A549 (cell line): Measurements from ENCODE around the gene PATL2. TPM values are rescaled to one million over a fixed set of nuclear protein-coding genes. Genes with fewer than 3 reads are reported as not detected.

Experiments
- ATAC-seq, 2 experiments: fragments of 200-7000 bp in 1 of 2; fragments of >200 bp in 1 of 2; cut with Nextera tagmentation in 1 of 2; cut with Tn5 transposase in 1 of 2; 3 replicates each; pipeline versions ENCODE4 v1.8.0 to v1.9.1; 2018 to 2020; ENCODE audit warnings: mild to moderate bottlenecking in 1 of 2, moderate library complexity in 1 of 2
- CTCF ChIA-PET: fragments of 300-600 bp; sonication (Branson Sonifier 250); formaldehyde crosslinking; extraction: SDS; loops from one replicate; lab custom pipeline; 2021; ENCODE audit warnings: antibody characterized with exemption, inconsistent platforms; lab: Yijun Ruan, JAX
- POLR2A ChIA-PET: fragments of 350-600 bp; formaldehyde crosslinking; extraction: SDS; loops from one replicate; lab custom pipeline; 2021; ENCODE audit warnings: antibody characterized with exemption, inconsistent platforms; lab: Yijun Ruan, JAX
- DNase-seq, 2 experiments: peaks; one replicate each; pipeline versions ENCODE4 v3.0.0 to v3.0.0-alpha.2; 2011 to 2016; ENCODE audit warnings: low read depth in 1 of 2, low spot score in 1 of 2
- FAIRE-seq: peaks from 2 replicates; lab custom pipeline; 2011; peaks lifted over from hg19 to GRCh38; lab: Jason Lieb, UNC
- H3K27ac ChIP-seq, 2 experiments: fragments of >200 bp; sonication (Bioruptor Twin); formaldehyde crosslinking; 3 replicates each; pipeline ENCODE4 v1.5.1; 2016 to 2017
- H3K4me1 ChIP-seq: fragments of >200 bp; sonication (Bioruptor Twin); formaldehyde crosslinking; 3 replicates; pipeline ENCODE4 v1.6.1; 2016
- H3K4me2 ChIP-seq: fragments of >200 bp; sonication (Bioruptor Twin); formaldehyde crosslinking; 3 replicates; pipeline ENCODE4 v1.6.1; 2016
- H3K4me3 ChIP-seq: fragments of >200 bp; sonication (Bioruptor Twin); formaldehyde crosslinking; 3 replicates; pipeline ENCODE4 v1.5.1; 2016
- H3K9me3 ChIP-seq: fragments of >200 bp; sonication (Bioruptor Twin); formaldehyde crosslinking; 3 replicates; pipeline ENCODE4 v1.6.1; 2016
- BHLHE40 ChIP-seq: IDR thresholded peaks from 2 replicates; pipeline ENCODE4 v1.6.1; 2012; ENCODE audit warnings: low read depth, low read length, inconsistent platforms
- EP300 ChIP-seq, 2 experiments: fragments of >200 bp; sonication (Bioruptor Twin); formaldehyde crosslinking; IDR thresholded peaks; 2 replicates in 1 of 2; 3 replicates in 1 of 2; pipeline ENCODE4 v1.6.1; 2016 to 2017
- ESRRA ChIP-seq: fragments of 150-350 bp; IDR thresholded peaks from 2 replicates; pipeline ENCODE4 v1.6.1; 2014; ENCODE audit warnings: mild to moderate bottlenecking, low read length, borderline replicate concordance
- FOSB ChIP-seq: fragments of 250-450 bp; sonication (Bioruptor Pico); IDR thresholded peaks from 2 replicates; pipeline ENCODE4 v1.5.0; 2020; ENCODE audit warnings: mild to moderate bottlenecking, moderate library complexity
- HEYL ChIP-seq: fragments of 250-450 bp; sonication (Bioruptor Pico); IDR thresholded peaks from 2 replicates; pipeline ENCODE4 v1.8.0; 2021; ENCODE audit warnings: mild to moderate bottlenecking, moderate library complexity
- KDM1A ChIP-seq: fragments of 200-600 bp; sonication (generic); IDR thresholded peaks from 2 replicates; pipeline ENCODE4 v1.6.1; 2016; ENCODE audit warnings: low read depth, mild to moderate bottlenecking
- KDM5A ChIP-seq: fragments of 200-600 bp; sonication (generic); IDR thresholded peaks from 2 replicates; pipeline ENCODE4 v1.6.1; 2016; ENCODE audit warnings: antibody characterized with exemption, mild to moderate bottlenecking
- MYC ChIP-seq: IDR thresholded peaks from 2 replicates; pipeline ENCODE4 v1.6.1; 2012; ENCODE audit warnings: mild to moderate bottlenecking, inconsistent platforms, low read length, improper control_type of control experiment, borderline replicate concordance
- NFE2L2 ChIP-seq: fragments of 150-350 bp; conservative IDR thresholded peaks from 2 replicates; pipeline ENCODE4 v1.6.1; 2014; ENCODE audit warnings: low read length
- POLR2AphosphoS2 ChIP-seq: conservative IDR thresholded peaks from 2 replicates; pipeline ENCODE4 v1.6.1; 2012; ENCODE audit warnings: low read length, improper control_type of control experiment, inconsistent platforms
- RAD21 ChIP-seq, 2 experiments: fragments of >200 bp in 1 of 2; sonication (Bioruptor Twin) in 1 of 2; formaldehyde crosslinking in 1 of 2; IDR thresholded peaks in 1 of 2; conservative IDR thresholded peaks in 1 of 2; 2 replicates in 1 of 2; 3 replicates in 1 of 2; pipeline ENCODE4 v1.6.1; 2012 to 2018; ENCODE audit warnings: inconsistent platforms in 1 of 2
- RCOR1 ChIP-seq: fragments of 150-350 bp; IDR thresholded peaks from 2 replicates; pipeline ENCODE4 v1.6.1; 2014; ENCODE audit warnings: antibody characterized with exemption, low read length, low read depth
- RFX5 ChIP-seq: fragments of 450-650 bp; IDR thresholded peaks from 2 replicates; pipeline ENCODE4 v1.7.1; 2014; ENCODE audit warnings: antibody characterized with exemption, mild to moderate bottlenecking, moderate library complexity
- RNF2 ChIP-seq: fragments of 200-600 bp; sonication (generic); IDR thresholded peaks from 2 replicates; pipeline ENCODE4 v1.6.1; 2016; ENCODE audit warnings: low read depth, mild to moderate bottlenecking, antibody characterized with exemption, moderate library complexity, borderline replicate concordance
- SREBF2 ChIP-seq: fragments of 450-650 bp; IDR thresholded peaks from 2 replicates; pipeline ENCODE4 v1.6.1; 2014; ENCODE audit warnings: mild to moderate bottlenecking, moderate library complexity
- ZNF302 ChIP-seq: fragments of 250-450 bp; sonication (Bioruptor Pico); IDR thresholded peaks from 2 replicates; pipeline ENCODE4 v1.9.0; 2021; ENCODE audit warnings: inconsistent platforms, mild to moderate bottlenecking, moderate library complexity
- ZSCAN20 ChIP-seq: fragments of 250-450 bp; sonication (Bioruptor Pico); IDR thresholded peaks from 2 replicates; pipeline ENCODE4 v1.8.0; 2022; ENCODE audit warnings: mild to moderate bottlenecking, moderate library complexity
- WGBS: methylation state at CpG from one replicate; pipeline ENCODE4 v1.1.6; 2017; ENCODE audit errors: missing lambda C conversion rate; 5-methylcytosine and 5-hydroxymethylcytosine counted together
- polyA plus RNA-seq, 4 experiments: library from polyadenylated mRNA; depleted of rRNA in 3 of 4; stranded (reverse); fragments of >200 nt; fragmentation: RNase III in 1 of 4; extraction: RNeasy Plus Mini Kit Qiagen cat#74134 plus additional on column Dnase treatment in 1 of 4; gene quantifications; 2 replicates in 3 of 4; 3 replicates in 1 of 4; pipeline ENCODE4 v1.2.3, GENCODE V29; 2011 to 2017
- TF ChIP-seq, protein P1 (sequence below): fragments of >200 bp; sonication (Bioruptor Twin); formaldehyde crosslinking; IDR thresholded peaks from 3 replicates; pipeline ENCODE4 v1.6.1; 2016
- TF ChIP-seq, protein P2 (sequence below): IDR thresholded peaks from 2 replicates; pipeline ENCODE4 v1.6.1; 2012; ENCODE audit warnings: low read depth, borderline replicate concordance
- TF ChIP-seq, protein P3 (sequence below): IDR thresholded peaks from 2 replicates; pipeline ENCODE4 v1.6.1; 2012
- TF ChIP-seq, protein P4 (sequence below): fragments of 250-450 bp; sonication (Bioruptor Pico); IDR thresholded peaks from 2 replicates; pipeline ENCODE4 v1.5.0; 2020; ENCODE audit warnings: low read depth, mild to moderate bottlenecking, moderate library complexity
- TF ChIP-seq, protein P5 (sequence below): IDR thresholded peaks from 2 replicates; pipeline ENCODE4 v1.6.1; 2012

Gene PATL2
- polyA plus RNA-seq, 2 of the 4 experiments (the other 2 are of a cell fraction): 0.12 to 0.26 TPM

DNA sequence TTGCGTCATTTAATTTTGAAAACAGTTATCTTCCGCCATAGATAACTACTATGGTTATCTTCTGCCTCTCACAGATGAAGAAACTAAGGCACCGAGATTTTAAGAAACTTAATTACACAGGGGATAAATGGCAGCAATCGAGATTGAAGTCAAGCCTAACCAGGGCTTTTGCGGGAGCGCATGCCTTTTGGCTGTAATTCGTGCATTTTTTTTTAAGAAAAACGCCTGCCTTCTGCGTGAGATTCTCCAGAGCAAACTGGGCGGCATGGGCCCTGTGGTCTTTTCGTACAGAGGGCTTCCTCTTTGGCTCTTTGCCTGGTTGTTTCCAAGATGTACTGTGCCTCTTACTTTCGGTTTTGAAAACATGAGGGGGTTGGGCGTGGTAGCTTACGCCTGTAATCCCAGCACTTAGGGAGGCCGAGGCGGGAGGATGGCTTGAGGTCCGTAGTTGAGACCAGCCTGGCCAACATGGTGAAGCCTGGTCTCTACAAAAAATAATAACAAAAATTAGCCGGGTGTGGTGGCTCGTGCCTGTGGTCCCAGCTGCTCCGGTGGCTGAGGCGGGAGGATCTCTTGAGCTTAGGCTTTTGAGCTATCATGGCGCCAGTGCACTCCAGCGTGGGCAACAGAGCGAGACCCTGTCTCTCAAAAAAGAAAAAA is 1.4 kb upstream of the PATL2 start (continued):
- TF ChIP-seq, protein P1, sequence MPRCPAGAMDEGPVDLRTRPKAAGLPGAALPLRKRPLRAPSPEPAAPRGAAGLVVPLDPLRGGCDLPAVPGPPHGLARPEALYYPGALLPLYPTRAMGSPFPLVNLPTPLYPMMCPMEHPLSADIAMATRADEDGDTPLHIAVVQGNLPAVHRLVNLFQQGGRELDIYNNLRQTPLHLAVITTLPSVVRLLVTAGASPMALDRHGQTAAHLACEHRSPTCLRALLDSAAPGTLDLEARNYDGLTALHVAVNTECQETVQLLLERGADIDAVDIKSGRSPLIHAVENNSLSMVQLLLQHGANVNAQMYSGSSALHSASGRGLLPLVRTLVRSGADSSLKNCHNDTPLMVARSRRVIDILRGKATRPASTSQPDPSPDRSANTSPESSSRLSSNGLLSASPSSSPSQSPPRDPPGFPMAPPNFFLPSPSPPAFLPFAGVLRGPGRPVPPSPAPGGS: no peak
- no peak for TF ChIP-seq KDM5A
- no peak for TF ChIP-seq RFX5
- TF ChIP-seq RAD21 (conservative IDR thresholded peaks at IDR 0.05 in 1 of 2, IDR thresholded peaks at IDR 0.05 in 1 of 2): no peak
- TF ChIP-seq RNF2: no peak
- TF ChIP-seq POLR2AphosphoS2: no peak
- no peak for TF ChIP-seq ZSCAN20
- TF ChIP-seq, protein P2, sequence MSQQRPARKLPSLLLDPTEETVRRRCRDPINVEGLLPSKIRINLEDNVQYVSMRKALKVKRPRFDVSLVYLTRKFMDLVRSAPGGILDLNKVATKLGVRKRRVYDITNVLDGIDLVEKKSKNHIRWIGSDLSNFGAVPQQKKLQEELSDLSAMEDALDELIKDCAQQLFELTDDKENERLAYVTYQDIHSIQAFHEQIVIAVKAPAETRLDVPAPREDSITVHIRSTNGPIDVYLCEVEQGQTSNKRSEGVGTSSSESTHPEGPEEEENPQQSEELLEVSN: 0 out of 2 replicates have a peak, but pooled peaks have one; percentile 14
- no peak for TF ChIP-seq SREBF2
- TF ChIP-seq, protein P3, sequence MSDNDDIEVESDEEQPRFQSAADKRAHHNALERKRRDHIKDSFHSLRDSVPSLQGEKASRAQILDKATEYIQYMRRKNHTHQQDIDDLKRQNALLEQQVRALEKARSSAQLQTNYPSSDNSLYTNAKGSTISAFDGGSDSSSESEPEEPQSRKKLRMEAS: peak; percentile 18; the same call in 1 of the 2 replicates
- TF ChIP-seq FOSB (CRISPR knock-in tag): no peak
- TF ChIP-seq, protein P4, sequence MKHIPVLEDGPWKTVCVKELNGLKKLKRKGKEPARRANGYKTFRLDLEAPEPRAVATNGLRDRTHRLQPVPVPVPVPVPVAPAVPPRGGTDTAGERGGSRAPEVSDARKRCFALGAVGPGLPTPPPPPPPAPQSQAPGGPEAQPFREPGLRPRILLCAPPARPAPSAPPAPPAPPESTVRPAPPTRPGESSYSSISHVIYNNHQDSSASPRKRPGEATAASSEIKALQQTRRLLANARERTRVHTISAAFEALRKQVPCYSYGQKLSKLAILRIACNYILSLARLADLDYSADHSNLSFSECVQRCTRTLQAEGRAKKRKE: no peak
- TF ChIP-seq HEYL (CRISPR knock-in tag): no peak
- no peak for TF ChIP-seq BHLHE40
- TF ChIP-seq KDM1A: peak; percentile 23; the same call in 1 of the 2 replicates
- no peak for TF ChIP-seq RCOR1

DNA sequence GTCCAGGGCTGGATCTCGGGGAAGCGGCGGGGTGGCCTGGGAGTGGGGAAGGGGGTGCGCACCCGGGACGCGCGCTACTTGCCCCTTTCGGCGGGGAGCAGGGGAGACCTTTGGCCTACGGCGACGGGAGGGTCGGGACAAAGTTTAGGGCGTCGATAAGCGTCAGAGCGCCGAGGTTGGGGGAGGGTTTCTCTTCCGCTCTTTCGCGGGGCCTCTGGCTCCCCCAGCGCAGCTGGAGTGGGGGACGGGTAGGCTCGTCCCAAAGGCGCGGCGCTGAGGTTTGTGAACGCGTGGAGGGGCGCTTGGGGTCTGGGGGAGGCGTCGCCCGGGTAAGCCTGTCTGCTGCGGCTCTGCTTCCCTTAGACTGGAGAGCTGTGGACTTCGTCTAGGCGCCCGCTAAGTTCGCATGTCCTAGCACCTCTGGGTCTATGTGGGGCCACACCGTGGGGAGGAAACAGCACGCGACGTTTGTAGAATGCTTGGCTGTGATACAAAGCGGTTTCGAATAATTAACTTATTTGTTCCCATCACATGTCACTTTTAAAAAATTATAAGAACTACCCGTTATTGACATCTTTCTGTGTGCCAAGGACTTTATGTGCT is 721 bp upstream of the PATL2 start:
- Histone ChIP-seq H3K4me2 (peak overlapping the region; percentile 75), H3K27ac (peak overlapping the region; percentile 77 to 91), H3K9me3 (no peaks in the 10 kb centered on the region), H3K4me1 (peaks cover 5% of the 10 kb centered on the region; the same call in 2 of the 3 replicates), H3K4me3 (peak overlapping the region; percentile 86)
- WGBS: under 1% methylated on average over 13 of the region's 46 CpGs
- POLR2A ChIA-PET: interaction anchor here (0.8 to 4.9 kb wide), 5 partner anchors 16 to 126 kb away, joined by 3 to 81 read pairs (median 4); partner anchors contain the start of gene SPG11
- no peak for FAIRE-seq
- ATAC-seq: peak; percentile 67 to 73
- DNase-seq: peak in 1 of 2 experiments; percentile 31
- CTCF ChIA-PET: interaction anchor here (0.9 to 5.2 kb wide), 9 partner anchors 11 to 124 kb away, joined by 3 to 44 read pairs (median 6); partner anchors contain the start of genes SPG11 and TRIM69
- TF ChIP-seq, protein P3: peak; percentile 42
- TF ChIP-seq ZSCAN20 (no peak), ZNF302 (CRISPR knock-in tag) (no peak), MYC (no peak), EP300 (IDR thresholded peaks at IDR 0.05) (no peak), ESRRA (no peak), NFE2L2 (no peak), RNF2 (no peak)
- TF ChIP-seq, protein P5, sequence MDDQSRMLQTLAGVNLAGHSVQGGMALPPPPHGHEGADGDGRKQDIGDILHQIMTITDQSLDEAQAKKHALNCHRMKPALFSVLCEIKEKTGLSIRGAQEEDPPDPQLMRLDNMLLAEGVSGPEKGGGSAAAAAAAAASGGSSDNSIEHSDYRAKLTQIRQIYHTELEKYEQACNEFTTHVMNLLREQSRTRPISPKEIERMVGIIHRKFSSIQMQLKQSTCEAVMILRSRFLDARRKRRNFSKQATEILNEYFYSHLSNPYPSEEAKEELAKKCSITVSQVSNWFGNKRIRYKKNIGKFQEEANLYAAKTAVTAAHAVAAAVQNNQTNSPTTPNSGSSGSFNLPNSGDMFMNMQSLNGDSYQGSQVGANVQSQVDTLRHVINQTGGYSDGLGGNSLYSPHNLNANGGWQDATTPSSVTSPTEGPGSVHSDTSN: no peak
- TF ChIP-seq, protein P2: peak; percentile 57
